Measurements from ENCODE around the gene PLD2.

GRCh38 chr17:4808378-4808767, 1.4 kb downstream of the PLD2 start:
- no peak for TF ChIP-seq POLR2A (IDR thresholded peaks at IDR 0.05)
- peak; percentile 7 to 44 (median 16) for TF ChIP-seq CTCF (IDR thresholded peaks at IDR 0.05)

Data from right lobe of liver (tissue), 4 donors.